CD4-positive, CD25-positive, alpha-beta regulatory T cell (primary cell): ENCODE data around the gene SP140. TPM values are rescaled to one million over a fixed set of nuclear protein-coding genes. Genes with fewer than 3 reads are reported as not detected.
"Not testable (repeated sequence)": the region's sequence is repeated elsewhere in the genome, so short reads cannot be mapped to it uniquely, and the experiment has no call there.

Experiments used
- ATAC-seq, 2 donors: fragments of 150-1000 bp; cut with Tn5 transposase; one replicate each; pipeline ENCODE4 v1.10.0; 2021; ENCODE audit warnings: low read depth in 2 of 2, moderate number of reproducible peaks in 2 of 2, moderate library complexity in 1 of 2
- DNase-seq, 3 donors: peaks; one replicate each; pipeline versions ENCODE4 v3.0.0 to v3.0.0-alpha.2; 2012 to 2022; ENCODE audit warnings: mixed read lengths in 1 of 3
- H3K27ac ChIP-seq: one replicate; pipeline ENCODE4 v1.7.0; 2013; ENCODE audit warnings: mild to moderate bottlenecking, low read length; ENCODE audit not compliant: insufficient read depth, poor library complexity, severe bottlenecking
- H3K27me3 ChIP-seq: one replicate; pipeline ENCODE4 v1.7.0; 2013; ENCODE audit warnings: low read length; ENCODE audit not compliant: control insufficient read depth, insufficient read depth
- H3K36me3 ChIP-seq: one replicate; pipeline ENCODE4 v1.7.0; 2013; ENCODE audit warnings: mild to moderate bottlenecking, low read length, moderate library complexity; ENCODE audit not compliant: control insufficient read depth, insufficient read depth
- H3K4me1 ChIP-seq: 2 replicates; pipeline ENCODE4 v1.7.0; 2013; ENCODE audit warnings: mild to moderate bottlenecking, low read length; ENCODE audit not compliant: insufficient read depth, control insufficient read depth, poor library complexity, severe bottlenecking
- H3K4me3 ChIP-seq: one replicate; pipeline ENCODE4 v1.7.0; 2013; ENCODE audit warnings: low read depth, mild to moderate bottlenecking, low read length, moderate library complexity
- H3K9me3 ChIP-seq, 2 experiments: 1 replicate in 1 of 2; 2 replicates in 1 of 2; pipeline ENCODE4 v1.7.0; 2013; ENCODE audit warnings: low read length in 2 of 2, mild to moderate bottlenecking in 1 of 2, moderate library complexity in 1 of 2; ENCODE audit not compliant: control insufficient read depth in 2 of 2
- H3K27ac Mint-ChIP-seq, 3 donors: one replicate each; pipeline ENCODE4 v1.8.0; 2020 to 2022; ENCODE audit warnings: mild to moderate bottlenecking in 3 of 3, mixed read lengths in 3 of 3, moderate library complexity in 2 of 3
- H3K27me3 Mint-ChIP-seq: one replicate; pipeline ENCODE4 v1.8.0; 2022; ENCODE audit warnings: mild to moderate bottlenecking, mixed read lengths
- H3K36me3 Mint-ChIP-seq: one replicate; pipeline ENCODE4 v1.8.0; 2020; ENCODE audit warnings: mixed read lengths
- H3K4me1 Mint-ChIP-seq, 4 donors: one replicate each; pipeline ENCODE4 v1.8.0; 2020 to 2022; ENCODE audit warnings: mixed read lengths in 4 of 4, mild to moderate bottlenecking in 1 of 4
- H3K4me3 Mint-ChIP-seq, 4 donors: one replicate each; pipeline ENCODE4 v1.8.0; 2020 to 2022; ENCODE audit warnings: mild to moderate bottlenecking in 4 of 4, mixed read lengths in 4 of 4, moderate library complexity in 3 of 4
- H3K9me3 Mint-ChIP-seq, 7 donors: one replicate each; pipeline ENCODE4 v1.8.0; 2020 to 2022; ENCODE audit warnings: mixed read lengths in 7 of 7, mild to moderate bottlenecking in 3 of 7, moderate library complexity in 2 of 7
- polyA plus RNA-seq, 4 donors: library from polyadenylated mRNA; unstranded; fragments of 300-500 nt; fragmentation: Illumina TruSeq; gene quantifications; one replicate each; pipeline ENCODE4 v1.2.3, GENCODE V29; 2021
- total RNA-seq: library from RNA; stranded (reverse); gene quantifications from one replicate; pipeline ENCODE4 v1.2.3, GENCODE V29; 2022

The SP140 gene
- total and polyA plus RNA-seq, 5 donors from 2014 or later = 22.4 to 100 (median 32.6) TPM

GRCh38 chr2:230310792-230311191 lies 85.3 kb downstream of the SP140 start:
- H3K27me3 Mint-ChIP-seq, H3K9me3 Mint-ChIP-seq, H3K27ac Mint-ChIP-seq, ATAC-seq, DNase-seq, H3K4me3 Mint-ChIP-seq, H3K4me1 ChIP-seq, H3K4me3 ChIP-seq, H3K27me3 ChIP-seq, H3K9me3 ChIP-seq, H3K27ac ChIP-seq: not testable (repeated sequence)
- Mint-ChIP-seq H3K4me1 (peaks cover 0 to 19% (median 13%) of the 10 kb centered on the region in 4 donors), H3K36me3 (peaks cover 54% of the 10 kb centered on the region)
- peaks cover 30% of the 10 kb centered on the region for H3K36me3 ChIP-seq

- not testable (repeated sequence) for H3K27ac Mint-ChIP-seq, H3K27me3 Mint-ChIP-seq, ATAC-seq, H3K27me3 ChIP-seq, H3K4me1 ChIP-seq, H3K9me3 Mint-ChIP-seq, H3K9me3 ChIP-seq, H3K4me3 ChIP-seq, DNase-seq, H3K4me3 Mint-ChIP-seq, H3K27ac ChIP-seq
- peaks cover 30% of the 10 kb centered on the region for H3K36me3 ChIP-seq
- H3K4me1 Mint-ChIP-seq = peaks cover 0 to 26% (median 16%) of the 10 kb centered on the region in 4 donors
- H3K36me3 Mint-ChIP-seq = peaks cover 59% of the 10 kb centered on the region
These were observed 86.1 kb downstream of the SP140 start for GRCh38 chr2:230311634-230312033.

GRCh38 chr2:230312638-230313037 lies 87.1 kb downstream of the SP140 start:
- peaks cover 0 to 35% (median 19%) of the 10 kb centered on the region in 4 donors for H3K4me1 Mint-ChIP-seq
- ATAC-seq (no peak), DNase-seq (no peak)
- H3K9me3 ChIP-seq = no peaks in the 10 kb centered on the region
- H3K27me3 ChIP-seq = no peaks in the 10 kb centered on the region
- H3K27ac ChIP-seq = no peak overlapping the region
- H3K36me3 ChIP-seq = peaks cover 30% of the 10 kb centered on the region
- no peak overlapping the region for H3K4me3 Mint-ChIP-seq
- H3K36me3 Mint-ChIP-seq = peaks cover 55% of the 10 kb centered on the region
- H3K4me3 ChIP-seq = no peak overlapping the region
- H3K9me3 Mint-ChIP-seq = no peaks in the 10 kb centered on the region
- peaks cover 6% of the 10 kb centered on the region for H3K4me1 ChIP-seq
- H3K27ac Mint-ChIP-seq = peak overlapping the region in 1 of 3 donors; percentile 38
- H3K27me3 Mint-ChIP-seq = no peaks in the 10 kb centered on the region

- no peaks in the 10 kb centered on the region for H3K9me3 ChIP-seq
- peaks cover 49% of the 10 kb centered on the region for H3K4me1 ChIP-seq
- H3K4me1 Mint-ChIP-seq = peaks cover 5 to 75% (median 46%) of the 10 kb centered on the region in 4 donors
- H3K27me3 ChIP-seq = no peaks in the 10 kb centered on the region
- no peak for DNase-seq
- no peak for ATAC-seq
- H3K4me3 Mint-ChIP-seq = peak overlapping the region in 1 of 4 donors; percentile 47
- H3K9me3 Mint-ChIP-seq = peaks cover 0 to 2% (median 0%) of the 10 kb centered on the region in 7 donors
- H3K27ac ChIP-seq = no peak overlapping the region
- H3K4me3 ChIP-seq = peak overlapping the region; percentile 14
- H3K36me3 Mint-ChIP-seq = peaks cover 33% of the 10 kb centered on the region
- H3K27ac Mint-ChIP-seq = peak overlapping the region in 2 of 3 donors; percentile 87 to 96
- H3K27me3 Mint-ChIP-seq = no peaks in the 10 kb centered on the region
- peaks cover 20% of the 10 kb centered on the region for H3K36me3 ChIP-seq
These were observed 91.8 kb downstream of the SP140 start for GRCh38 chr2:230317366-230317765.

- no peaks in the 10 kb centered on the region for H3K9me3 ChIP-seq
- ATAC-seq (peak in 1 of 2 donors; percentile 5), DNase-seq (peak in 2 of 3 donors; percentile 39 to 60)
- peaks cover 5 to 80% (median 47%) of the 10 kb centered on the region in 4 donors for H3K4me1 Mint-ChIP-seq
- no peaks in the 10 kb centered on the region for H3K27me3 ChIP-seq
- H3K4me3 Mint-ChIP-seq = peak overlapping the region; percentile 47 to 81 (median 70)
- H3K4me1 ChIP-seq = peaks cover 49% of the 10 kb centered on the region
- peak overlapping the region; percentile 78 for H3K4me3 ChIP-seq
- H3K27ac Mint-ChIP-seq = peak overlapping the region; percentile 87 to 96 (median 91)
- H3K9me3 Mint-ChIP-seq = peaks cover 0 to 2% (median 0%) of the 10 kb centered on the region in 7 donors
- peaks cover 25% of the 10 kb centered on the region for H3K36me3 Mint-ChIP-seq
- peak overlapping the region; percentile 76 for H3K27ac ChIP-seq
- H3K36me3 ChIP-seq = peaks cover 10% of the 10 kb centered on the region
- no peaks in the 10 kb centered on the region for H3K27me3 Mint-ChIP-seq
These were observed 92.9 kb downstream of the SP140 start for GRCh38 chr2:230318190-230319121.

- Histone ChIP-seq H3K27me3 (no peaks in the 10 kb centered on the region), H3K4me1 (peaks cover 49% of the 10 kb centered on the region), H3K9me3 (no peaks in the 10 kb centered on the region), H3K36me3 (peaks cover 3% of the 10 kb centered on the region), H3K4me3 (peak overlapping the region; percentile 78), H3K27ac (peak overlapping the region; percentile 76)
- peaks cover 0 to 2% (median 0%) of the 10 kb centered on the region in 7 donors for H3K9me3 Mint-ChIP-seq
- peaks cover 5 to 88% (median 51%) of the 10 kb centered on the region in 4 donors for H3K4me1 Mint-ChIP-seq
- ATAC-seq (peak; percentile 97 to 99), DNase-seq (peak; percentile 38 to 96 (median 89))
- no peaks in the 10 kb centered on the region for H3K27me3 Mint-ChIP-seq
- peaks cover 17% of the 10 kb centered on the region for H3K36me3 Mint-ChIP-seq
- H3K27ac Mint-ChIP-seq = peak overlapping the region; percentile 87 to 96 (median 91)
- peak overlapping the region; percentile 47 to 81 (median 70) for H3K4me3 Mint-ChIP-seq
These were observed 93.8 kb downstream of the SP140 start for GRCh38 chr2:230319211-230319862.

- ATAC-seq = no peak
- H3K4me1 Mint-ChIP-seq = peaks cover 5 to 90% (median 50%) of the 10 kb centered on the region in 4 donors
- no peaks in the 10 kb centered on the region for H3K9me3 ChIP-seq
- peaks cover 55% of the 10 kb centered on the region for H3K4me1 ChIP-seq
- peak overlapping the region; percentile 32 for H3K4me3 ChIP-seq
- H3K36me3 ChIP-seq = no peaks in the 10 kb centered on the region
- no peak for DNase-seq
- peak overlapping the region in 2 of 4 donors; percentile 28 to 82 for H3K4me3 Mint-ChIP-seq
- H3K36me3 Mint-ChIP-seq = peaks cover 2% of the 10 kb centered on the region
- no peak overlapping the region for H3K27ac ChIP-seq
- H3K27me3 Mint-ChIP-seq = no peaks in the 10 kb centered on the region
- H3K27me3 ChIP-seq = no peaks in the 10 kb centered on the region
- H3K27ac Mint-ChIP-seq = peak overlapping the region; percentile 33 to 89 (median 89)
- H3K9me3 Mint-ChIP-seq = peaks cover 0 to 2% (median 0%) of the 10 kb centered on the region in 7 donors
These were observed 95.5 kb downstream of the SP140 start for GRCh38 chr2:230321031-230321430.
